Body of pancreas (tissue), 4 donors: Measurements from ENCODE around the gene IQCF6.
A peak's percentile ranks its signal among the peaks of the same experiment; 100 is the strongest.

Source experiments
- POLR2A ChIP-seq, 3 donors: fragments of 450-650 bp; IDR thresholded peaks; one replicate each; pipeline ENCODE4 v1.6.1; 2016; ENCODE audit warnings: antibody characterized with exemption in 3 of 3, mild to moderate bottlenecking in 2 of 3
- TF ChIP-seq, protein P1 (sequence below), 7 experiments: fragments of 450-650 bp in 4 of 7; fragments of 200-600 bp in 3 of 7; sonication (generic) in 3 of 7; IDR thresholded peaks; one replicate each; pipeline ENCODE4 v1.5.1; 2016 to 2019; ENCODE audit warnings: antibody characterized with exemption in 7 of 7

DNA sequence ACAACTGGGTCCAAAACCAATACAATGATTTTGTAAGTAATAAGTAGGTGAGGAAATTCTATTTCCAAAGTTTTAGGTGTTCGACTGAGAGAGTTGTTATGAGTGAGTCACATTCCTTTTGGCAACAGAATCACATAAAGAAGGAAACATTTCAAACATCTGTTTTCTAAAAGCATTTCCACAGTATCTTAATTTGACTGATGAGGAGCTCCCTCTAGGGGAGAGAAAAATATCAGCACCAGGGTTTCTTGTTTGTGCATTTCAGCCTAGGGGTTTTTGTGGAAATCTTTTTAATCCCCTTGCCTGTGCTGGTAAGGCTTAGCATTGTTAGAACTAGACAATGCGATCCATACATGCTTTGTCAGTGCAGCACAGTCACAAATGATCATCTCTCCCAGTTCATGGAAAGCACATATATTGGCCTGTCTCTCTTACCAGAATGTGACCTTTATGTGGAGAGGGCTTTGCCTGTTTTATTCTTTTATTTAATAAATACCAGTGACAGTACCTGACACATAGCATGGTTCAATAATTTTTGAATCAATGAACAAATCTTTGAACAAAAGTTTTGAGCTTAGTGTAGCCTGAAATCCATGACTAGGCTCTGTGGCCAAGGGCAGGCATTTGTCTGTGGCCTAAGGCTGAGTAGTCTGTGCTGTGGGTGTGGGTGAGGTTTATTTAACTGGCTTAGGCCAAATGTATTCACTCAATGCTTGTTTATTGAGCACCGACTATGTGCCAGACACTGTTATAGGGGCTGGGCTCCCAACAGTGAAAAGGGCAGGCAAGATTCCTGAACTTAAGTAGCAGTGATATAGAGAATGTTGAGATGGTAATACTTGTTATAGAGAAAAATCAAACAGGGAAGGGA is 21.1 kb upstream of the IQCF6 start:
- TF ChIP-seq, protein P1, sequence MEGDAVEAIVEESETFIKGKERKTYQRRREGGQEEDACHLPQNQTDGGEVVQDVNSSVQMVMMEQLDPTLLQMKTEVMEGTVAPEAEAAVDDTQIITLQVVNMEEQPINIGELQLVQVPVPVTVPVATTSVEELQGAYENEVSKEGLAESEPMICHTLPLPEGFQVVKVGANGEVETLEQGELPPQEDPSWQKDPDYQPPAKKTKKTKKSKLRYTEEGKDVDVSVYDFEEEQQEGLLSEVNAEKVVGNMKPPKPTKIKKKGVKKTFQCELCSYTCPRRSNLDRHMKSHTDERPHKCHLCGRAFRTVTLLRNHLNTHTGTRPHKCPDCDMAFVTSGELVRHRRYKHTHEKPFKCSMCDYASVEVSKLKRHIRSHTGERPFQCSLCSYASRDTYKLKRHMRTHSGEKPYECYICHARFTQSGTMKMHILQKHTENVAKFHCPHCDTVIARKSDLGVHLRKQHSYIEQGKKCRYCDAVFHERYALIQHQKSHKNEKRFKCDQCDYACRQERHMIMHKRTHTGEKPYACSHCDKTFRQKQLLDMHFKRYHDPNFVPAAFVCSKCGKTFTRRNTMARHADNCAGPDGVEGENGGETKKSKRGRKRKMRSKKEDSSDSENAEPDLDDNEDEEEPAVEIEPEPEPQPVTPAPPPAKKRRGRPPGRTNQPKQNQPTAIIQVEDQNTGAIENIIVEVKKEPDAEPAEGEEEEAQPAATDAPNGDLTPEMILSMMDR (IDR thresholded peaks at IDR 0.05) = peak; percentile 62 to 85 (median 72)
- TF ChIP-seq POLR2A (IDR thresholded peaks at IDR 0.05) = no peak
